ENCODE data around the gene SEPTIN14. TPM values are rescaled to one million over a fixed set of nuclear protein-coding genes. Genes with fewer than 3 reads are reported as not detected.

SEPTIN14 gene
- polyA plus RNA-seq, 2 of the 4 experiments (the other 2 are of a cell fraction) = 0.01 TPM; not detected in 1

- Histone ChIP-seq H3K9me3 (no peaks in the 10 kb centered on the region), H3K4me2 (peak overlapping the region; percentile 84), H3K4me1 (0 out of 3 replicates have a peak, but pooled peaks cover 3% of the 10 kb centered on the region), H3K4me3 (peak overlapping the region; percentile 59), H3K27ac (peak overlapping the region; percentile 72 to 78; a peak in 5 of 6 replicates)
- DNase-seq (ENCODE audit: low read depth in 1 of 2, low spot score in 1 of 2) = no peak
- ChIA-PET POLR2A (no interaction called here), CTCF (no interaction called here)
- WGBS (ENCODE audit: missing lambda C conversion rate) = 2% methylated on average over 11 of the region's 38 CpGs
- 0 out of 5 replicates have a peak, but pooled peaks of 1 of the 2 experiments have one; percentile 9 for TF ChIP-seq JUN (IDR thresholded peaks at IDR 0.05)
- TF ChIP-seq USF2 (IDR thresholded peaks at IDR 0.05) = no peak
- no peak for FAIRE-seq
- no peak for ATAC-seq
Measured at GRCh38 chr7:55887821-55888247, 25.3 kb upstream of the SEPTIN14 start.

DNA sequence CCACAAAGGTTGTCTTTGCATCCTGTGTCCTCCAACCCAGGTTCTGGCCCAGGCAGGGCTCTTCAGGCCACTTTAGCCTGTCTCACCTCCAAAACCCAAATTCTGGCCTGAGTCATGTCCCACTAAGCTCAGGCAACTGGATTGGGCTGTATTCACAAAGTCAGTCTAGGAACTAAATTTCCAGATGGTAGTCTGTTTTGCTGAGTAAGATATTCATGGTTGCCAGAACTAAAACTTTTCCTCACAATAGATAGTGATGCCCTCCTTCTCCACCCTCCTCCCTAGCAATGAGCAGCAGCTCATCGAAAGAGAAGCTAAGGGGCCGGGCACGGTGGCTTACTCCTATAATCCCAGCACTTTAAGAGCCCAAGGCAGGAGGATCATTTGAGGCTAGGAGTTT is 21.8 kb upstream of the SEPTIN14 start:
- DNase-seq (ENCODE audit: low read depth in 1 of 2, low spot score in 1 of 2) (no peak), FAIRE-seq (no peak), ATAC-seq (no peak)
- Histone ChIP-seq H3K27ac (no peak overlapping the region), H3K4me3 (no peak overlapping the region), H3K4me1 (0 out of 3 replicates have a peak, but pooled peaks cover 3% of the 10 kb centered on the region), H3K9me3 (no peaks in the 10 kb centered on the region), H3K4me2 (no peak overlapping the region)
- WGBS (ENCODE audit: missing lambda C conversion rate) = 50% methylated on average over 3 of the region's 3 CpGs
- ChIA-PET POLR2A (no interaction called here), CTCF (no interaction called here)
- TF ChIP-seq MAFK (IDR thresholded peaks at IDR 0.05; ENCODE audit: partially characterized antibody) = peak; percentile 79
- no peak for TF ChIP-seq RCOR1 (IDR thresholded peaks at IDR 0.05; ENCODE audit: low read depth, low read length)
- TF ChIP-seq TFCP2L1 (CRISPR knock-in tag; IDR thresholded peaks at IDR 0.05) = no peak
- TF ChIP-seq PHF8 (IDR thresholded peaks at IDR 0.05; ENCODE audit: borderline replicate concordance, low read depth) = no peak
- TF ChIP-seq, protein P1, sequence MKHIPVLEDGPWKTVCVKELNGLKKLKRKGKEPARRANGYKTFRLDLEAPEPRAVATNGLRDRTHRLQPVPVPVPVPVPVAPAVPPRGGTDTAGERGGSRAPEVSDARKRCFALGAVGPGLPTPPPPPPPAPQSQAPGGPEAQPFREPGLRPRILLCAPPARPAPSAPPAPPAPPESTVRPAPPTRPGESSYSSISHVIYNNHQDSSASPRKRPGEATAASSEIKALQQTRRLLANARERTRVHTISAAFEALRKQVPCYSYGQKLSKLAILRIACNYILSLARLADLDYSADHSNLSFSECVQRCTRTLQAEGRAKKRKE (CRISPR knock-in tag; IDR thresholded peaks at IDR 0.05; ENCODE audit: low read depth) = no peak

- CTCF ChIA-PET = no interaction called here
- Histone ChIP-seq H3K27ac (no peak overlapping the region), H3K4me2 (no peak overlapping the region), H3K4me3 (no peak overlapping the region), H3K4me1 (no peaks in the 10 kb centered on the region), H3K9me3 (no peaks in the 10 kb centered on the region)
- TF ChIP-seq POLR2AphosphoS2 (conservative IDR thresholded peaks at IDR 0.05; ENCODE audit: low read length) (no peak), FOSL2 (IDR thresholded peaks at IDR 0.05) (no peak), FOSL2 (CRISPR knock-in tag; IDR thresholded peaks at IDR 0.05) (no peak)
- POLR2A ChIA-PET = no interaction called here
- FAIRE-seq (no peak), ATAC-seq (no peak), DNase-seq (ENCODE audit: low read depth in 1 of 2, low spot score in 1 of 2) (no peak)
- 87% methylated on average over 3 of the region's 3 CpGs for WGBS (ENCODE audit: missing lambda C conversion rate)
Measured at GRCh38 chr7:55878691-55879090, 16.1 kb upstream of the SEPTIN14 start.

DNA sequence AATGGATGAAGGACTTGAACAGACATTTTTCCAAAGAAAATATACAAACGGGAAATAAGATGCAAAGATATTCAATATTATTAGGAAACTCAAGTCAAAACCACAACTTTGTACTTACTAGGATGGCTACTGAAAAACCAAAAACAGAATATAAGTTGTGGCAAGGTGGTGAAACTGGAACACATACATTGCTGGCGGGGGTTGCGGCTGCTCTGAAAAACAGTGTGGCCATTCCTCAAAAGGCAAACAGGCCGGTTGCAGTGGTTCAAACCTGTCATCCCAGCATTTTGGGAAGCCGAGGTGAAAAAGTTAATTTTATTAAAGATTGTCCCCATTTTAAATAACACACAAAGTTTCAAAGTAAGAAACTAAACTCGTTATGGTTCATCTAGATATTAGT is 14.8 kb upstream of the SEPTIN14 start:
- H3K27ac ChIP-seq = no peak overlapping the region
- ATAC-seq = no peak
- ChIA-PET CTCF (no interaction called here), POLR2A (no interaction called here)
- no peak for TF ChIP-seq NPAS2 (CRISPR knock-in tag; IDR thresholded peaks at IDR 0.05; ENCODE audit: borderline replicate concordance)
- TF ChIP-seq EHF (CRISPR knock-in tag; IDR thresholded peaks at IDR 0.05) = no peak
- no peak for TF ChIP-seq MYC (IDR thresholded peaks at IDR 0.05; ENCODE audit: borderline replicate concordance, low read length)
- TF ChIP-seq HOXB5 (CRISPR knock-in tag; IDR thresholded peaks at IDR 0.05) = no peak
- no peak for TF ChIP-seq ESRRA (IDR thresholded peaks at IDR 0.05; ENCODE audit: borderline replicate concordance, low read length)
- no peak for TF ChIP-seq FOSL2 (IDR thresholded peaks at IDR 0.05)
- TF ChIP-seq FOSL2 (CRISPR knock-in tag; IDR thresholded peaks at IDR 0.05) = no peak
- TF ChIP-seq TP53 (CRISPR knock-in tag; IDR thresholded peaks at IDR 0.05) = no peak
- no peak for TF ChIP-seq SREBF2 (IDR thresholded peaks at IDR 0.05)
- TF ChIP-seq CHD2 (IDR thresholded peaks at IDR 0.05; ENCODE audit: low read length, partially characterized antibody) = no peak
- TF ChIP-seq GATA3 (IDR thresholded peaks at IDR 0.05; ENCODE audit: borderline replicate concordance) = no peak
- no peak for TF ChIP-seq HDAC2 (IDR thresholded peaks at IDR 0.05)
- no peak for TF ChIP-seq RAD21 (conservative IDR thresholded peaks at IDR 0.05 in 1 of 2, IDR thresholded peaks at IDR 0.05 in 1 of 2)
- TF ChIP-seq, protein P2, sequence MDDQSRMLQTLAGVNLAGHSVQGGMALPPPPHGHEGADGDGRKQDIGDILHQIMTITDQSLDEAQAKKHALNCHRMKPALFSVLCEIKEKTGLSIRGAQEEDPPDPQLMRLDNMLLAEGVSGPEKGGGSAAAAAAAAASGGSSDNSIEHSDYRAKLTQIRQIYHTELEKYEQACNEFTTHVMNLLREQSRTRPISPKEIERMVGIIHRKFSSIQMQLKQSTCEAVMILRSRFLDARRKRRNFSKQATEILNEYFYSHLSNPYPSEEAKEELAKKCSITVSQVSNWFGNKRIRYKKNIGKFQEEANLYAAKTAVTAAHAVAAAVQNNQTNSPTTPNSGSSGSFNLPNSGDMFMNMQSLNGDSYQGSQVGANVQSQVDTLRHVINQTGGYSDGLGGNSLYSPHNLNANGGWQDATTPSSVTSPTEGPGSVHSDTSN (IDR thresholded peaks at IDR 0.05) = no peak
- TF ChIP-seq CEBPB (IDR thresholded peaks at IDR 0.05) = no peak
- no peak for TF ChIP-seq CBX2 (IDR thresholded peaks at IDR 0.05; ENCODE audit: borderline replicate concordance, low read depth)
- no peak for TF ChIP-seq RFX5 (IDR thresholded peaks at IDR 0.05)
- no peak for TF ChIP-seq JUNB (IDR thresholded peaks at IDR 0.05)
- no peak overlapping the region for H3K4me3 ChIP-seq
- no peak for FAIRE-seq
- H3K4me2 ChIP-seq = no peak overlapping the region
- no peaks in the 10 kb centered on the region for H3K4me1 ChIP-seq
- WGBS (ENCODE audit: missing lambda C conversion rate) = 46% methylated on average over 6 of the region's 6 CpGs
- H3K9me3 ChIP-seq = no peaks in the 10 kb centered on the region
- no peak for DNase-seq (ENCODE audit: low read depth in 1 of 2, low spot score in 1 of 2)

Data from A549 (cell line).